ENCODE data around the gene AUTS2. TPM values are rescaled to one million over a fixed set of nuclear protein-coding genes. Genes with fewer than 3 reads are reported as not detected.

AUTS2 gene
- total RNA-seq, 1 experiment from 2014 or later = 42.1 TPM

DNA sequence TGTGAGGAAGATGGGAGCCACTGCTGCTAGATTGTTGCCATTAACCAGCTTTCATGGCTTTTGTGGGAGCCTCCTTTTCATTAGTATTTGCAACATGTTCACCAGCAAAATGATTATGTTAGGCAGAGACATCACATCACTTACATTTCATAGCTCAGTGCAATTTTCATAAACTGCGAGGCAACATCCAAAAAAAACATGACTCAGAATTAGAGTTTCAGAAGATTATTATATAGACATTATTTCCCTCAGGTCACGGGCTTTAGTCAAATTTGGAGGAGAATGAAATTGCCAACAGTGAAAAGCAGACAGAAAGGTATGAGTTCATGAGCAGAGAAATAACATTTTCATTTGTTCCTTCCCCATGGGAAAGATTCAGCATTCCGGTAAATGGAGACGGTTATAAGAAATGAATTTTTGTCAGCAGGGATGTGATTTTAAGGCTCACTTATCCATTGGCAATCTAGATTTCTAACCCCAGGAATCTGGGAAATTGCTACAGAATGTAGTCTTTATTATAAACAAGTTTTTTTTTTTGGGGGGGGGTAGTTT, 573.2 kb downstream of the AUTS2 start:
- ChIA-PET CTCF (no interaction called here), POLR2A (ENCODE audit: low non-redundant PET) (no interaction called here)
- Histone ChIP-seq H3K4me1 (ENCODE audit: insufficient read depth, low read length, poor library complexity, severe bottlenecking) (no peaks in the 10 kb centered on the region), H3K36me3 (ENCODE audit: insufficient read depth, low read length, poor library complexity, severe bottlenecking) (no peaks in the 10 kb centered on the region), H3K27me3 (replicated peaks; ENCODE audit: insufficient read depth, low read depth, low read length, poor library complexity) (no peaks in the 10 kb centered on the region), H3K27ac (ENCODE audit: low read depth, low read length, poor library complexity, severe bottlenecking) (no peak overlapping the region), H3K4me3 (ENCODE audit: low read depth, low read length, poor library complexity, severe bottlenecking) (no peak overlapping the region), H3K9me3 (ENCODE audit: low read depth, low read length, poor library complexity, severe bottlenecking) (no peaks in the 10 kb centered on the region)
- no peak for TF ChIP-seq EZH2 (IDR thresholded peaks at IDR 0.05; ENCODE audit: borderline replicate concordance, low read depth, low read length, poor library complexity, severe bottlenecking)
- TF ChIP-seq, protein P1, sequence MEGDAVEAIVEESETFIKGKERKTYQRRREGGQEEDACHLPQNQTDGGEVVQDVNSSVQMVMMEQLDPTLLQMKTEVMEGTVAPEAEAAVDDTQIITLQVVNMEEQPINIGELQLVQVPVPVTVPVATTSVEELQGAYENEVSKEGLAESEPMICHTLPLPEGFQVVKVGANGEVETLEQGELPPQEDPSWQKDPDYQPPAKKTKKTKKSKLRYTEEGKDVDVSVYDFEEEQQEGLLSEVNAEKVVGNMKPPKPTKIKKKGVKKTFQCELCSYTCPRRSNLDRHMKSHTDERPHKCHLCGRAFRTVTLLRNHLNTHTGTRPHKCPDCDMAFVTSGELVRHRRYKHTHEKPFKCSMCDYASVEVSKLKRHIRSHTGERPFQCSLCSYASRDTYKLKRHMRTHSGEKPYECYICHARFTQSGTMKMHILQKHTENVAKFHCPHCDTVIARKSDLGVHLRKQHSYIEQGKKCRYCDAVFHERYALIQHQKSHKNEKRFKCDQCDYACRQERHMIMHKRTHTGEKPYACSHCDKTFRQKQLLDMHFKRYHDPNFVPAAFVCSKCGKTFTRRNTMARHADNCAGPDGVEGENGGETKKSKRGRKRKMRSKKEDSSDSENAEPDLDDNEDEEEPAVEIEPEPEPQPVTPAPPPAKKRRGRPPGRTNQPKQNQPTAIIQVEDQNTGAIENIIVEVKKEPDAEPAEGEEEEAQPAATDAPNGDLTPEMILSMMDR (conservative IDR thresholded peaks at IDR 0.05; ENCODE audit: low read depth, low read length) = no peak
- intact Hi-C loops (cut with micrococcal nuclease; ENCODE audit: unreplicated experiment) = no loop called here
- no peak for DNase-seq (ENCODE audit: low spot score)
- no TSS peak for BruUV-seq (replicated peaks)

DNA sequence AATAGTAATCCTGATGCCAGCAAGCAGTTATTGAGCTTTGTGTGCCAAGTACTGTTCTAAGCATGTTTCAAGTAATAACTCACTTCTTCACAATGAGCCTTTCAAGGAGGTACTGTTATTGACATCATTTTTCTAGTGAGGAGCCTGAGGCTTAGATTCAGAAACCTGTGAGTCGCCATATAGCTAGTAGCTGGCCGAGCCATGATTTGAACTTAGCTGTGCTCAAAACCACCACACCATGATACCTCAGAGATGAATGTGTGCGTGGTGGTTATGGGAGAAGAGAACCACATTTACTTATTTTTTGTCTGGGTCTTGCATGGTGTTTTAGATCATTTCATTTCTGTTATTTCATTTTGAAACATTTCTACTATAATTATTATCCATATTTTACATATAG, 578.9 kb downstream of the AUTS2 start:
- no peak overlapping the region for H3K4me3 ChIP-seq (ENCODE audit: low read depth, low read length, poor library complexity, severe bottlenecking)
- CTCF ChIA-PET = no interaction called here
- DNase-seq (ENCODE audit: low spot score) = no peak
- TF ChIP-seq, protein P1 (conservative IDR thresholded peaks at IDR 0.05; ENCODE audit: low read depth, low read length) = no peak
- no peak for TF ChIP-seq EZH2 (IDR thresholded peaks at IDR 0.05; ENCODE audit: borderline replicate concordance, low read depth, low read length, poor library complexity, severe bottlenecking)
- no TSS peak for BruUV-seq (replicated peaks)
- POLR2A ChIA-PET (ENCODE audit: low non-redundant PET) = no interaction called here
- intact Hi-C loops (cut with micrococcal nuclease; ENCODE audit: unreplicated experiment) = no loop called here
- no peaks in the 10 kb centered on the region for H3K4me1 ChIP-seq (ENCODE audit: insufficient read depth, low read length, poor library complexity, severe bottlenecking)
- H3K9me3 ChIP-seq (ENCODE audit: low read depth, low read length, poor library complexity, severe bottlenecking) = no peaks in the 10 kb centered on the region
- no peak overlapping the region for H3K27ac ChIP-seq (ENCODE audit: low read depth, low read length, poor library complexity, severe bottlenecking)
- H3K27me3 ChIP-seq (replicated peaks; ENCODE audit: insufficient read depth, low read depth, low read length, poor library complexity) = no peaks in the 10 kb centered on the region
- no peaks in the 10 kb centered on the region for H3K36me3 ChIP-seq (ENCODE audit: insufficient read depth, low read length, poor library complexity, severe bottlenecking)

DNA sequence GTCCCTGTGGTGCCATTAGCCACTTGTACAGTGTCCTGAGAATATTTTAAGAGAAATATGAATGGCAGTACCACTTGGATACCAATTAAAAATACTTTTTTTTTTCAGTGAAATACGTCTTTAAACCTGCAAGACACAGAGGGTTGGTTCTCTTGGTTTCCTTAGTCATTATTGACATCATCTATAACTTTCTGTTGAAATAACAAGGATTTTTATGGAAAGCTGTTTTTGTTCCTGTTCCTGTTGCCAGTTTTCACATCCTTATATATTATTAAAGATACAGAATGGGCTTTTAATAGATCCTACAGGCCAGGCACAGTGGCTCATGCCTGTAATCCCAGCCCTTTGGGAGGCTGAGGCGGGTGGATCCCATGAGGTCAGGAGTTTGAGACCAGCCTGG, 579.9 kb downstream of the AUTS2 start:
- no peak overlapping the region for H3K4me3 ChIP-seq (ENCODE audit: low read depth, low read length, poor library complexity, severe bottlenecking)
- intact Hi-C loops (cut with micrococcal nuclease; ENCODE audit: unreplicated experiment) = no loop called here
- H3K4me1 ChIP-seq (ENCODE audit: insufficient read depth, low read length, poor library complexity, severe bottlenecking) = no peaks in the 10 kb centered on the region
- no peaks in the 10 kb centered on the region for H3K36me3 ChIP-seq (ENCODE audit: insufficient read depth, low read length, poor library complexity, severe bottlenecking)
- DNase-seq (ENCODE audit: low spot score) = no peak
- ChIA-PET CTCF (interaction anchor here (0.7 kb wide), 1 partner anchor 315 kb away, joined by 3 read pairs; no protein-coding TSS in a partner anchor), POLR2A (ENCODE audit: low non-redundant PET) (no interaction called here)
- H3K27me3 ChIP-seq (replicated peaks; ENCODE audit: insufficient read depth, low read depth, low read length, poor library complexity) = no peaks in the 10 kb centered on the region
- no peak for TF ChIP-seq EZH2 (IDR thresholded peaks at IDR 0.05; ENCODE audit: borderline replicate concordance, low read depth, low read length, poor library complexity, severe bottlenecking)
- TF ChIP-seq, protein P1 (conservative IDR thresholded peaks at IDR 0.05; ENCODE audit: low read depth, low read length) = no peak
- H3K9me3 ChIP-seq (ENCODE audit: low read depth, low read length, poor library complexity, severe bottlenecking) = no peaks in the 10 kb centered on the region
- BruUV-seq (replicated peaks) = no TSS peak
- no peak overlapping the region for H3K27ac ChIP-seq (ENCODE audit: low read depth, low read length, poor library complexity, severe bottlenecking)

All from A673 (cell line).